Measurements from ENCODE around the gene PTF1A. TPM values are rescaled to one million over a fixed set of nuclear protein-coding genes. Genes with fewer than 3 reads are reported as not detected.

The PTF1A gene
- total RNA-seq, 2 donors from 2014 or later = not detected

GRCh38 chr10:23150610-23151009 is 41.5 kb upstream of the PTF1A start:
- no peaks in the 10 kb centered on the region for H3K36me3 ChIP-seq
- TF ChIP-seq CTCF (IDR thresholded peaks at IDR 0.05) = no peak
- H3K9ac ChIP-seq (ENCODE audit: low read depth in 2 of 2, low read length in 2 of 2) = no peak overlapping the region
- H3K4me1 ChIP-seq = no peaks in the 10 kb centered on the region
- no peak for DNase-seq
- no peak overlapping the region for H3K4me3 ChIP-seq
- no peaks in the 10 kb centered on the region for H3K9me3 ChIP-seq
- intact Hi-C loops (cut with DNase I) = no loop called here
- H3K27me3 ChIP-seq = no peaks in the 10 kb centered on the region
- H3K27ac ChIP-seq = no peak overlapping the region

GRCh38 chr10:23151071-23151470 is 41.0 kb upstream of the PTF1A start:
- Histone ChIP-seq H3K4me3 (no peak overlapping the region), H3K27ac (no peak overlapping the region), H3K4me1 (no peaks in the 10 kb centered on the region), H3K9ac (ENCODE audit: low read depth in 2 of 2, low read length in 2 of 2) (no peak overlapping the region), H3K36me3 (no peaks in the 10 kb centered on the region), H3K27me3 (no peaks in the 10 kb centered on the region), H3K9me3 (no peaks in the 10 kb centered on the region)
- no peak for TF ChIP-seq CTCF (IDR thresholded peaks at IDR 0.05)
- DNase-seq = no peak
- intact Hi-C loops (cut with DNase I) = no loop called here

GRCh38 chr10:23155169-23155568 is 36.9 kb upstream of the PTF1A start:
- Histone ChIP-seq H3K27ac (no peak overlapping the region), H3K36me3 (no peaks in the 10 kb centered on the region), H3K4me3 (no peak overlapping the region), H3K9ac (ENCODE audit: low read depth in 2 of 2, low read length in 2 of 2) (no peak overlapping the region), H3K27me3 (no peaks in the 10 kb centered on the region), H3K9me3 (no peaks in the 10 kb centered on the region), H3K4me1 (no peaks in the 10 kb centered on the region)
- intact Hi-C loops (cut with DNase I) = no loop called here
- no peak for DNase-seq
- no peak for TF ChIP-seq CTCF (IDR thresholded peaks at IDR 0.05)

- Histone ChIP-seq H3K4me3 (no peak overlapping the region), H3K27ac (no peak overlapping the region), H3K9ac (ENCODE audit: low read depth in 2 of 2, low read length in 2 of 2) (no peak overlapping the region), H3K36me3 (no peaks in the 10 kb centered on the region), H3K4me1 (no peaks in the 10 kb centered on the region), H3K27me3 (no peaks in the 10 kb centered on the region), H3K9me3 (no peaks in the 10 kb centered on the region)
- DNase-seq = no peak
- intact Hi-C loops (cut with DNase I) = no loop called here
- TF ChIP-seq CTCF (IDR thresholded peaks at IDR 0.05) = no peak
Measured at GRCh38 chr10:23156447-23157150, 35.5 kb upstream of the PTF1A start.

- H3K36me3 ChIP-seq = no peaks in the 10 kb centered on the region
- H3K27ac ChIP-seq = no peak overlapping the region
- H3K27me3 ChIP-seq = no peaks in the 10 kb centered on the region
- TF ChIP-seq CTCF (IDR thresholded peaks at IDR 0.05) = no peak
- no peak overlapping the region for H3K4me3 ChIP-seq
- no peaks in the 10 kb centered on the region for H3K9me3 ChIP-seq
- no peak overlapping the region for H3K9ac ChIP-seq (ENCODE audit: low read depth in 2 of 2, low read length in 2 of 2)
- DNase-seq = no peak
- no peaks in the 10 kb centered on the region for H3K4me1 ChIP-seq
- intact Hi-C loops (cut with DNase I) = no loop called here
Measured at GRCh38 chr10:23157239-23157681, 34.9 kb upstream of the PTF1A start.
